ENCODE results near the gene CYP2S1.
"Not testable (repeated sequence)": the region's sequence is repeated elsewhere in the genome, so short reads cannot be mapped to it uniquely, and the experiment has no call there.

Gene CYP2S1

GRCh38 chr19:41226874-41227390, 33.9 kb downstream of the CYP2S1 start:
- DNase-seq: no peak

GRCh38 chr19:41228486-41228885, 35.5 kb downstream of the CYP2S1 start:
- no peak for DNase-seq

GRCh38 chr19:41229338-41229737, 36.3 kb downstream of the CYP2S1 start:
- not testable (repeated sequence) for DNase-seq

GRCh38 chr19:41230067-41230857, 37.2 kb downstream of the CYP2S1 start:
- DNase-seq: no peak

GRCh38 chr19:41232686-41233085, 39.7 kb downstream of the CYP2S1 start:
- no peak for DNase-seq

- DNase-seq: no peak
Observed at GRCh38 chr19:41233748-41234240, 40.8 kb downstream of the CYP2S1 start.

- DNase-seq: no peak
Observed at GRCh38 chr19:41234512-41235168, 41.6 kb downstream of the CYP2S1 start.

GRCh38 chr19:41235480-41235879, 42.5 kb downstream of the CYP2S1 start:
- DNase-seq: no peak

GRCh38 chr19:41238244-41238643, 45.2 kb downstream of the CYP2S1 start:
- DNase-seq: no peak

GRCh38 chr19:41239363-41239762, 46.3 kb downstream of the CYP2S1 start:
- DNase-seq: no peak

- no peak for DNase-seq
Observed at GRCh38 chr19:41239961-41240574, 47.0 kb downstream of the CYP2S1 start.

GRCh38 chr19:41241859-41242258, 48.8 kb downstream of the CYP2S1 start:
- no peak for DNase-seq

- DNase-seq: no peak
Observed at GRCh38 chr19:41244117-41244516, 51.1 kb downstream of the CYP2S1 start.

- no peak for DNase-seq
Observed at GRCh38 chr19:41245843-41246242, 52.8 kb downstream of the CYP2S1 start.

- no peak for DNase-seq
Observed at GRCh38 chr19:41248895-41249294, 55.9 kb downstream of the CYP2S1 start.

GRCh38 chr19:41249707-41250423, 56.8 kb downstream of the CYP2S1 start:
- no peak for DNase-seq

- DNase-seq: no peak
Observed at GRCh38 chr19:41253660-41254059, 60.6 kb downstream of the CYP2S1 start.

- no peak for DNase-seq
Observed at GRCh38 chr19:41255171-41255570, 62.2 kb downstream of the CYP2S1 start.

Measured in right forelimb (tissue), 1 donor.